GM12875 (cell line): Measurements from ENCODE around the gene USP34.

ENCODE experiments used
- H3K4me3 ChIP-seq: one replicate; pipeline ENCODE4 v1.5.1; 2011; ENCODE audit warnings: low read depth, low read length, control low read depth
- TF ChIP-seq, protein P1 (sequence below): IDR thresholded peaks from 2 replicates; pipeline ENCODE4 v1.5.1; 2011; ENCODE audit warnings: low read depth, mild to moderate bottlenecking, control low read depth, inconsistent platforms, low read length, moderate library complexity, borderline replicate concordance; ENCODE audit not compliant: insufficient read depth

USP34 gene

DNA sequence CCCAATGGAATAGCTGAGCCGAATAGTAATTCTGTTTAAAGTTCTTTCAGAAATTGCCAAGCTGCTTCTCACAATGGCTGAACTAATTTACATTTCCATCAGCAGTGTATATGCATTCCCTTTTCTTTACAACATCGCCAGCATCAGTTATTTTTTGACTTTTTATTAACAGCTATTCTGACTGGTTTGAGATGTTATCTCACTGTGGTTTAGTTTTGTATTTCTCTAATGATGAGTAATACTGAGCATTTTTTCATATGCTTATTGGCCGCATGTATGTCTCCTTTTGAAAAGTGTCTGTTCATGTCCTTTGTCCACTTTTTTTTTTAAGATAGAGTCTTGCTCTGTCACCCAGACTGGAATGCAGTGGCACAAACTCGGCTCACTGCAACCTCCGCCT is 208.2 kb downstream of the USP34 start:
- TF ChIP-seq, protein P1, sequence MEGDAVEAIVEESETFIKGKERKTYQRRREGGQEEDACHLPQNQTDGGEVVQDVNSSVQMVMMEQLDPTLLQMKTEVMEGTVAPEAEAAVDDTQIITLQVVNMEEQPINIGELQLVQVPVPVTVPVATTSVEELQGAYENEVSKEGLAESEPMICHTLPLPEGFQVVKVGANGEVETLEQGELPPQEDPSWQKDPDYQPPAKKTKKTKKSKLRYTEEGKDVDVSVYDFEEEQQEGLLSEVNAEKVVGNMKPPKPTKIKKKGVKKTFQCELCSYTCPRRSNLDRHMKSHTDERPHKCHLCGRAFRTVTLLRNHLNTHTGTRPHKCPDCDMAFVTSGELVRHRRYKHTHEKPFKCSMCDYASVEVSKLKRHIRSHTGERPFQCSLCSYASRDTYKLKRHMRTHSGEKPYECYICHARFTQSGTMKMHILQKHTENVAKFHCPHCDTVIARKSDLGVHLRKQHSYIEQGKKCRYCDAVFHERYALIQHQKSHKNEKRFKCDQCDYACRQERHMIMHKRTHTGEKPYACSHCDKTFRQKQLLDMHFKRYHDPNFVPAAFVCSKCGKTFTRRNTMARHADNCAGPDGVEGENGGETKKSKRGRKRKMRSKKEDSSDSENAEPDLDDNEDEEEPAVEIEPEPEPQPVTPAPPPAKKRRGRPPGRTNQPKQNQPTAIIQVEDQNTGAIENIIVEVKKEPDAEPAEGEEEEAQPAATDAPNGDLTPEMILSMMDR: no peak
- H3K4me3 ChIP-seq: no peak overlapping the region

DNA sequence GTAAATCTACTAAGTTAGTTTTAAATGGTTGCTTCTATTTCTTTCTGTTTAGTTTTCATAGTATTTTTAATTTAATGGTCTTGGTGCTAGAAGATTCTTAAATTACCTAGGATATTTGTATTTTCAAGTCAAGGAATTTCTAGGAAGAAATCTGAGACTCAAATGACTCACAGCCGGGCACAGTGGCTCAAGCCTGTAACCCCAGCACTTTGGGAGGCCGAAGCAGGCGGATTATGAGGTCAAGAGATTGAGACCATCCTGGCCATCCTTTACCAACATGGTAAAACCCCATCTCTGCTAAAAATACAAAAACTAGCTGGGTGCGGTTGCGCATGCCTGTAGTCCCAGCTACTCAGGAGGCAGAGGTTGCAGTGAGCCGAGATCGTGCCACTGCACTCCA is 213.4 kb downstream of the USP34 start:
- TF ChIP-seq, protein P1: no peak
- H3K4me3 ChIP-seq: no peak overlapping the region

DNA sequence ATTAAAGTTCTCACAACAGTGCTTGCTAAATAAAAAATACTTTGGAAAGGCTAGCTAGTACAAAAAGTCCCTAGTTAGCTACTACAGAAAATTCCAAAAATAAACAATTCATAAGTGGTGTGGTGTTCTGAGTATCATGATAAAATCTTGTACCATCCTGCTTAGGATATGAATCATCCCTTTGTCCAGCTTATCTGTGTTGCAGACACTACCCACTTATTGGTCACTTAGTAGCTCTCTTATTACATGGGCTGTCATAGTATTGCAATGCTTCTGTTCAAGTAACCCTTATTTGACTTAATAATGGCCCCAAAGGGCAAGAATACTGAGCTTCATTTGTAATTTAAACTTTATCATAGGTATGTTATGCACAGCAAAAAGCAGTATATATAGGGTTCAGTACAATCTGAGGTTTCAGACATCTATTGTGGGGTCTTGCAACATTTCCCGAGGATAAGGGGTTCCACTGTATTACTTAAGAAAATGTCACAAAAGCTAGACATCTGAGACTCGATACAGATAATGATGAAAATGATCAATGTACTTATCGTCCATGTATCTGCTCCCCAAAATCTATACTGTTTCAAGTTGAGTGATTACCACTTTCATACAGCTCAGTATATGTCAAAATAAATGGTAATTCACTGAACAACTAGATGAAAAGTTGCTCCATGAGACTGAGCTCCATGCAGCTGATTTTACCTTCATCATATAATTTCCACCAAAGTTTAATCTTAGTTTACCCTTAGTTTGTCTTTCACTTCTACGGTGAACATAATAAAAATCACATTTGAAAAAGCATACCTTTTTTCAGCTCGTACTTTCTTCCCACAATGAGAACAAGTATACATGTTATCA is 215.1 kb downstream of the USP34 start:
- no peak overlapping the region for H3K4me3 ChIP-seq

DNA sequence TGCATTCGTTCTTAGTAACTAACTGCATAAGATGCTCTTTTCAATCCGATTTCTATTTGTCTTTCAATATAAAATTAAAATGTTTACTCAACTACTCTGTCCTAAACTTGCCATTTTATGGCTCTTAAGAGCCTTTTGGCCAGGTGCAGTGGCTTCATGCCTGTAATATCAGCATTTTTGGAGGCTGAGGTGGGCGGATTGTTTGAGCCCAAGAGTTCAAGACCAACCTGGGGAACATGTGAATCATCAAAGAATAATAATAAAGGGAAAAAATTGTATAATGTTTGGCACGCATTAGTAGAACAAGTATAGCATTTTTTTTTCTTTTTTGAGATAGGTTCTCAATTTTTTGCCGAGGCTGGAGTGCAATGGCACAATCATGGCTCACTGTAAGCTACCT is 216.4 kb downstream of the USP34 start:
- TF ChIP-seq, protein P1: no peak
- H3K4me3 ChIP-seq: no peak overlapping the region

More for the DNA sequence above, 215.1 kb downstream of the USP34 start:
- TF ChIP-seq, protein P1: no peak

DNA sequence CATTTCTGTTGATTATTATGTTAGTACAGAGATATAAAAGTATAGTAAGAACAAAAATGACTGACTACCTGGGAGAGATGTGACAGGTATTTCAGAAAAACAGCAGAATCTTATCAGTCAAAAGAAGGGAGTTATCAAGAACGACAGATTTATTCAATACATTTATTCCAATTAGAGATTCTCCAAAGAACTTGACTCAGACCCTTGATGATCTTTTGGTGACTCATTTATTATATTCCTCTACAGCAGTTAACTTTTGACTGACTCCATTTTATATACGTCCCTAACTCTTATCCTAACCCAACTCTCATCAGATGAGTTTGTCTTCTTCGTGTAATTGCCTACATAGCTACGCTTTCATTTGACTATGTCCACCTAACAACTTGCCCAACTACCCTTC is 217.8 kb downstream of the USP34 start:
- no peak overlapping the region for H3K4me3 ChIP-seq
- TF ChIP-seq, protein P1: no peak

DNA sequence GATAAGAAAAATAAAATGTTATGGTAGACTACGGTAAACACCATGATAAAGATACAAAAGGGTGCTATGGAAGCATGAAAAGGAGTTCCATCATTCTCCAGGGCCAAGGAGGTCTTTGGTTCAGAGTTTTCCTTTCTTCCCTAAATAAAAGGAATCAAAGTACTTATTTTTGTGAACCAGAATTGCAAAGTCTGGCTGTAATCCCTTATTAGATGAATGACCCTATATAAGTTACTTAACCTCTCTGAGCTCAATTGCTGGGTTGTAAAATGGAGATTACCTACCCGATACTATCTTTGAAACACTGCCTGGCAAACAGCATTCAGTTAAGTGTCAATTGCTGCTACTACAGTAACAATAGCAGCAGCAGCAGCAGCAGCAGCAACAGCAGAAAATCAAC is 218.9 kb downstream of the USP34 start:
- TF ChIP-seq, protein P1: no peak
- no peak overlapping the region for H3K4me3 ChIP-seq

DNA sequence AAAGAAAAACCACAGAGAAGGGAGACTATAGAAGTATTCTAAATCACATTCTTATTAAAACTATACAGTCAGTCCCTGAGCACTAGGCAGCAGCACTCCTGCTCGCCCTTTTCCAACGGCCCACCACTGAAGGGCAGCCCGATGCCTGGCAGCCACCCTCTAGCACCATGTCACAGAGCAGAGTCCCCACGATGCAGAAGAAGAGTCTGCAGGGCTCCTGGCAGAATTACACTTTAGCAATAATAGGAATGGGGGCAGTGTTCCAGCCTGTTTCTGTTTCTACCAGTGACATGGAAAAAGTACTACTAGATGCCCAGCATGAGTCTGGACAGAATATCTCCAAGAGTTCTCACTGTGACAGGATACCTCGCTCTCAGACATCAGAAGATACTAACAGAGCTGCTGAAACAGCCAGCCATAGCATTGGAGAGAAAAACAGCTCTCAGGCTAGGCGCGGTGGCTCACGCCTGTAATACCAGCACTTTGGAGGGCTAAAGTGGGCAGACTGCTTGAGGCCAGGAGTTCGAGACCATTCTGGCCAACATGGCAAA is 221.3 kb downstream of the USP34 start:
- no peak overlapping the region for H3K4me3 ChIP-seq
- TF ChIP-seq, protein P1: no peak
